Right cardiac atrium (tissue), 5 donors: ENCODE data around the gene NCOA1. TPM values are rescaled to one million over a fixed set of nuclear protein-coding genes. Genes with fewer than 3 reads are reported as not detected.
A peak's percentile ranks its signal among the peaks of the same experiment; 100 is the strongest.
"Not testable (repeated sequence)": the region's sequence is repeated elsewhere in the genome, so short reads cannot be mapped to it uniquely, and the experiment has no call there.

Source experiments
- ATAC-seq, 2 donors: fragments of 200-7000 bp; cut with Tn5 transposase; one replicate each; pipeline versions ENCODE4 v1.8.0 to v1.9.1; 2020; ENCODE audit warnings: moderate library complexity in 2 of 2, mild to moderate bottlenecking in 1 of 2
- DNase-seq, 3 donors: peaks; one replicate each; pipeline ENCODE4 v3.0.0-alpha.2; 2020
- H3K27ac ChIP-seq: one replicate; pipeline ENCODE4 v1.5.1; 2013; ENCODE audit warnings: mild to moderate bottlenecking, low read length, control low read depth, moderate library complexity
- H3K27me3 ChIP-seq: one replicate; pipeline ENCODE4 v1.6.1; 2013; ENCODE audit not compliant: control insufficient read depth, insufficient read depth
- H3K4me1 ChIP-seq: one replicate; pipeline ENCODE4 v1.6.1; 2013; ENCODE audit warnings: low read length; ENCODE audit not compliant: control insufficient read depth, insufficient read depth
- H3K4me3 ChIP-seq: one replicate; pipeline ENCODE4 v1.5.1; 2013; ENCODE audit warnings: low read length, control low read depth
- H3K9me3 ChIP-seq: one replicate; pipeline ENCODE4 v1.6.1; 2013; ENCODE audit warnings: low read length; ENCODE audit not compliant: control insufficient read depth
- WGBS: extraction: QIAGEN DNeasy Blood & Tissue Kit; methylation state at CpG from one replicate; pipeline ENCODE4 v1.1.7; 2013; 5-methylcytosine and 5-hydroxymethylcytosine counted together
- intact Hi-C, 4 donors: fragments of 100-400 bp; cut with DNase I; formaldehyde crosslinking; loops; one replicate each; pipeline versions ENCODE4 v1.11.0 to v1.14.0; 2022 to 2023
- polyA plus RNA-seq: library from polyadenylated mRNA; stranded (reverse); fragments of 200-250 nt; gene quantifications from one replicate; pipeline ENCODE4 v1.2.3, GENCODE V29; 2013
- total RNA-seq, 4 donors: library from RNA; stranded (reverse); fragmentation: NEBNext Ultra II Directional; extraction: Animal tissue kit (Norgen Biotek cat#: 25700); gene quantifications; one replicate each; pipeline ENCODE4 v1.2.1, GENCODE V29; 2021
- donor health status: healthy with polysubstance abuse.
- donor health status: DM: no; HTN: yes; CAD: no.
- donor health status: DM: no; HTN: no; CAD: no.
- donor health status: DM: no; HTN: yes; CAD: no; lungs with severe emphysema.
- donor health status: DM: yes; HTN: yes; CAD: no.

The NCOA1 gene
- total and polyA plus RNA-seq, 5 donors: 11.8 to 37.1 (median 34.6) TPM

DNA sequence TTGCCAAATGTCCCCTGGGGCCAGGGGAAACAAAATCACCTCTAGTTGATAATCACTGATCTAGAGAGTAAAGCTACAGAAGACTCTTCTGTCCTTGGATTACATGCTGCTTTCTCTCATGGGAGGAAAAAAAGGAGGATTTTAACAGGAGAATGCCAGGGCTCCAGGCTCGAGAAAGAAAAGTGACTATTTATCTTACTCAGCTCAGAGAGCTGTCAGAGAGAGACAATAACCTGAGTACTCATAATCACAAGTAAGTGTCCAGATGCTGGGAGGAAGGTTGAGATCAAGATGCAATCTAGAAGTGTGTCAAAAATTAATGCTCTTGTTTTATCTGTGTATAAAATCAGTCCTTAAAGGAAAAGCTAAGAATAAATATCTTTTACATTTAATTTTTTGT lies 168.8 kb downstream of the NCOA1 start:
- WGBS: 25% methylated on average over 1 of the region's 1 CpG
- Histone ChIP-seq H3K27ac (no peak overlapping the region), H3K4me3 (no peak overlapping the region), H3K27me3 (no peaks in the 10 kb centered on the region), H3K4me1 (peaks cover 3% of the 10 kb centered on the region), H3K9me3 (no peaks in the 10 kb centered on the region)
- DNase-seq: no peak
- intact Hi-C loops: no loop called here
- ATAC-seq: no peak

DNA sequence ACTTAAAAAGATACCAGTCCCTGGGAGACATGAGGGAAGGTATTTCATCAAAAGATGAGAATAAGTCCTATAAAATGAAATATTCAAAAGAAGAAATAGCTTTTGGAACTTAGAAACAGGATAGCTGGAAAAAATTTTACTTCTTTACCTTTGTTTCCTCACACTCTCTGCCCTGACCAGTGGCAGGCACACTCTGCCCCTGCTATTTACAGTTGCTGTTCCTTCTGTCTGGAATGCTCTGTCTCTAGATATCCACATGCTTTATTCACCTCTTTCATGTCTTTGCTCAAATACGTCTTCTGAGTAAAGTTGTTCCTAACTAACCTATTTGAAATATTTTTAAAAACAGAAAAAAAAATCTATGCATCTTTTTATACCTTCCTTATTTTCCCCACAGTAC lies 176.5 kb downstream of the NCOA1 start:
- 81% methylated on average over 1 of the region's 1 CpG for WGBS
- H3K4me3 ChIP-seq: no peak overlapping the region
- ATAC-seq: no peak
- DNase-seq: no peak
- H3K4me1 ChIP-seq: no peaks in the 10 kb centered on the region
- intact Hi-C loops: no loop called here
- no peaks in the 10 kb centered on the region for H3K9me3 ChIP-seq
- no peaks in the 10 kb centered on the region for H3K27me3 ChIP-seq
- no peak overlapping the region for H3K27ac ChIP-seq

DNA sequence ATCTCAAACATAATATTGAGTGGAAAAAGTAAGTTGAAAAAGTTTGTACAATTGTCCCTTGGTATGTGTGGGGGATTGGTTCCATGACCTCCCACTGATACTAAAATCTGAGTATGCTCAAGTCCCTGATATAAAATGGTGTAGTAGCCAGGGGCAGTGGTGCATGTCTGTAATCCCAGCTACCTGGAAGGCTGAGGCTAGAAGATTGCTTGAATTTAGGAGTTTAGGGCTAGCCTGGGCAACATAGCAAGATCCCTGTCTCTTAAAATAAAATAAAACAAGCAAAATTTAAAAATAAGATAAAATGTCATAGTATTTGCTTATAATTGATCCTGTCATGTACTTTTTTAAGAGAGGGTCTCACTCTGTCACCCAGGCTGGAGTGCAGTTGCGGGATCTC lies 180.2 kb downstream of the NCOA1 start:
- ATAC-seq: no peak
- no peak overlapping the region for H3K27ac ChIP-seq
- DNase-seq: no peak
- WGBS: 100% methylated on average over 1 of the region's 1 CpG
- intact Hi-C loops: no loop called here
- H3K9me3 ChIP-seq: no peaks in the 10 kb centered on the region
- no peaks in the 10 kb centered on the region for H3K27me3 ChIP-seq
- H3K4me3 ChIP-seq: no peak overlapping the region
- no peaks in the 10 kb centered on the region for H3K4me1 ChIP-seq

DNA sequence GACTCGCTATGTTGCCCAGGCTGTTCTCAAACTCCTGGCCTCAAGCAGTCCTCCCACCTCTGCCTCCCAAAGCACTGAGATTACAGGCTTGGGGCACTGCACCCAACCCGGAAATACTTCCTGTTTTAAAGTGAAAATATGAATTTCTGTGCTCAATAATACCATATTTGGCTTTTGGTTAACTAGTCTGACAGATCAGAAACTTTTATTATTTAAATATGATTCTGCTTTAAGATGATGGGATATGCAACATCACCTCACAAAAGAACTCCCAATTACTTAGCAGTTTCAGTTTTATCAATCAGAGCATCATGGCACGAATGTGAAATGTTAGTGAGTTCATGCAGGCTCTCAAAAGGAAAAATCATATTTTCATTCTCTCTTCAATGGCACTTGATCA lies 181.5 kb downstream of the NCOA1 start:
- no peaks in the 10 kb centered on the region for H3K4me1 ChIP-seq
- ATAC-seq (no peak), DNase-seq (no peak)
- intact Hi-C loops: no loop called here
- H3K9me3 ChIP-seq: no peaks in the 10 kb centered on the region
- no peaks in the 10 kb centered on the region for H3K27me3 ChIP-seq
- WGBS: 75% methylated on average over 3 of the region's 3 CpGs
- no peak overlapping the region for H3K4me3 ChIP-seq
- no peak overlapping the region for H3K27ac ChIP-seq

DNA sequence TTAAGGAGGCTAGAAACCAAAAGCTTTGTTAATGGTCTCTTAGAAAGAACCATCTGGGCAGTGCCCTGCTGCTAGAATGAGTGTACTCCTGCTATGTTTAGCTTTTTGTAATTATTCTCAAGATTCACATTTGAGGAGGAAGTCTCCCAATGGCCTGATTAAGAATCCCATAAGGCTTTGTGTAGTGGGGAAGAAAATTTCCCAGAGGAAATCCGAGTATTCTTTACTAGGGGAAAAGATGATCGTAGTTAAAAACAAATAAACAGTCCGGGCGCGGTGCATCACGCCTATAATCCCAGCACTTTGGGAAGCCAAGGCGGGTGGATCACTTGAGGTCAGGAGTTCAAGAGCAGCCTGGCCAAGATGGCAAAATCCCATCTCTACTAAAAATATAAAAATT lies 184.3 kb downstream of the NCOA1 start:
- Histone ChIP-seq H3K27me3 (no peaks in the 10 kb centered on the region), H3K27ac (no peak overlapping the region), H3K9me3 (no peaks in the 10 kb centered on the region), H3K4me3 (no peak overlapping the region), H3K4me1 (no peaks in the 10 kb centered on the region)
- ATAC-seq (peak in 1 of 2 donors; percentile 84), DNase-seq (peak in 2 of 3 donors; percentile 13 to 52)
- WGBS: 73% methylated on average over 7 of the region's 7 CpGs
- intact Hi-C loops: no loop called here

DNA sequence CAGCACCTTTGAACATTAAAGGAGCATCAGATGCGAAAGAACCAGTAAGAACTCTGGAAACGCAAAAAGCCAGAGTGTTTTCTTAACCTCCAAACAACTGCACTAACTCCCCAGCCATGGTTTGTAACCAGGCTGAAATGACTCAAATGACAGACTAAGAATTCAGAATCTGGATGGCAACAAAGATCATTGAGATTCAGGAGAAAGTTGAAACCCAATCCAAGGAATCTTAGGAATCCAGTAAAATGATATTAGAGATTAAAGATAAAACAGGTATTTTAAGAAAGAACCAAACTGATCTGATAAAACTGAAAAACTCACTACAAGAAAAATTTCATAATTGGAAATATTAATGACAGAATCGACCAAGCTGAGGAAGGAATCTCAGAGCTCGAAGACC lies 185.4 kb downstream of the NCOA1 start:
- intact Hi-C loops: no loop called here
- ATAC-seq (no peak), DNase-seq (no peak)
- H3K4me1 ChIP-seq: no peaks in the 10 kb centered on the region
- H3K27ac ChIP-seq: no peak overlapping the region
- H3K27me3 ChIP-seq: no peaks in the 10 kb centered on the region
- WGBS: 98% methylated on average over 4 of the region's 4 CpGs
- H3K4me3 ChIP-seq: no peak overlapping the region
- no peaks in the 10 kb centered on the region for H3K9me3 ChIP-seq

DNA sequence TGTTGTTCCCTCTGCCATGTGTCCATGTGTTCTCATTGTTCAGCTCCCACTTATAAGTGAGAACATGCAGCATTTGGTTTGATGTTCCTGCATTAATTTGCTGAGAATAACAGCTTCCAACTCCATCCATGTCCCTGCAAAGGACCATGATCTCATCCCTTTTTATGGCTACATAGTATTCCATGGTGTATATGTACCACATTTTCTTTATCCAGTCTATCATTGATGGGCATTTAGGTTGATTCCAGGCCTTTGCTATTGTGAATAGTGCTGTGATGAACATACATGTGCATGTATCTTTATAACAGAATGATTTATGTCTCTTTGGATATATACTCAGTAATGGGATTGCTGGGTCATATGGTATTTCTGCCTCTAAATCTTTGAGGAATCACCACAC lies 187.0 kb downstream of the NCOA1 start:
- DNase-seq, H3K9me3 ChIP-seq, H3K27ac ChIP-seq, H3K4me3 ChIP-seq, H3K4me1 ChIP-seq, H3K27me3 ChIP-seq, ATAC-seq, intact Hi-C loops: not testable (repeated sequence)

DNA sequence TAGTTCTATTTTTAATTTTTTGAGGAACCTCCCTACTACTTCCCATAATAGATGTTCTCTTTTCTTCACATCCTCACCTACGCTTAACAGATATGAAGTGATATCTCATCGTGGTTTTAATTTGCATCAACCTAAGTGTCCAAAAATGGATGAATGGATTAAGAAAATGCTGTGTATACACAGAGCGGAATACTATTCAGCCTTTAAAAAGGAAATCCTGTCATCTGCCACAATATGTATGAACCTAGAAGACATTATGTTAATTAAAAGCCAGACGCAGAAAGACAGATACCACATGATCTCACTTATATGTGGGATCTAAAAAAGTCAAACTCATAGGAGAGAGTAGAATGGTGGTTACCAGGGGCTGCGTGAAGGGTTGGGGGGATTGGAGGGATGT lies 189.1 kb downstream of the NCOA1 start:
- 93% methylated on average over 5 of the region's 5 CpGs for WGBS

DNA sequence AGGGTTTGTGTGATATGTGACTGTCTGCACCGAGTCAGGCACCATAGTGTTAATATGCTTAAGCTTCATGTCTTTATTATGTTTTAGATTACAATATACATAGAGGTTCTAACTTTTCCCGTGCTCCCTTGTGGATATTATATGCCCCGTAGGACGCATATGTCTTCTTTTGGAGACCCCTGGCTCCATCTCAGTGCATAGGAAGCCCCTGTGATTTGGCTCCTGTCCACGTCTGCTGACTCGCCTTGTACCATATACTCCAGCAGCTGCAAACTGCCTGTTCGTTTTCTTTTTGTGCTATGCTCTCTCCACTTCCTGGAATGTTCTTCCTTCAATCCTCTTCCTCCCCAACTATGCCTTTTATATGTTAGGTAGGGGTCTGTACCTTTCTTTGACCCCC lies 191.2 kb downstream of the NCOA1 start:
- Histone ChIP-seq H3K4me1 (no peaks in the 10 kb centered on the region), H3K4me3 (no peak overlapping the region), H3K27ac (no peak overlapping the region), H3K9me3 (no peaks in the 10 kb centered on the region), H3K27me3 (no peaks in the 10 kb centered on the region)
- ATAC-seq (no peak), DNase-seq (no peak)
- intact Hi-C loops: no loop called here
- 66% methylated on average over 7 of the region's 7 CpGs for WGBS

More for the DNA sequence above, 189.1 kb downstream of the NCOA1 start:
- Histone ChIP-seq H3K27ac (no peak overlapping the region), H3K9me3 (no peaks in the 10 kb centered on the region), H3K27me3 (no peaks in the 10 kb centered on the region), H3K4me1 (no peaks in the 10 kb centered on the region), H3K4me3 (no peak overlapping the region)
- no peak for ATAC-seq
- intact Hi-C loops: no loop called here
- no peak for DNase-seq

DNA sequence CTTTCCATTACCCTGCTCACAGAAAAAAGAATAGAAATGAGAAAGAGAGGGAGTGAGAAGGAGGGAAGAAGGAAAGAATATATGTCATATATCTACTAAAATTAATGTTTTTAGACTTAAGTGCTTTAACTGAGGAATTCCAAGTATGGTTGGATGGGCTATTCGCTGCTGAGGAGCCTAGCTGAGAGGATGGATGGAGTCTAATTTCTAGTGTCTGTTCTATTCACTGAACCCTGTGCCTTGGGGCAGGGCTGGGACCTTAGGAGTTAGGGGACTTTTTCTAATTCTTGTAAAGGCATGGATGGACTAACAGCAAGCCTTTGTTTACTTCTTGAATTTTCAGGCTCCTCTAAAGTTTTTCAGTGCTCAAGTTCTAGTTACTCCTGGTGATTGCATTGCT lies 192.4 kb downstream of the NCOA1 start:
- H3K27ac ChIP-seq: no peak overlapping the region
- 90% methylated on average over 1 of the region's 1 CpG for WGBS
- no peaks in the 10 kb centered on the region for H3K4me1 ChIP-seq
- H3K27me3 ChIP-seq: no peaks in the 10 kb centered on the region
- H3K9me3 ChIP-seq: no peaks in the 10 kb centered on the region
- intact Hi-C loops: no loop called here
- DNase-seq (no peak), ATAC-seq (no peak)
- H3K4me3 ChIP-seq: no peak overlapping the region

DNA sequence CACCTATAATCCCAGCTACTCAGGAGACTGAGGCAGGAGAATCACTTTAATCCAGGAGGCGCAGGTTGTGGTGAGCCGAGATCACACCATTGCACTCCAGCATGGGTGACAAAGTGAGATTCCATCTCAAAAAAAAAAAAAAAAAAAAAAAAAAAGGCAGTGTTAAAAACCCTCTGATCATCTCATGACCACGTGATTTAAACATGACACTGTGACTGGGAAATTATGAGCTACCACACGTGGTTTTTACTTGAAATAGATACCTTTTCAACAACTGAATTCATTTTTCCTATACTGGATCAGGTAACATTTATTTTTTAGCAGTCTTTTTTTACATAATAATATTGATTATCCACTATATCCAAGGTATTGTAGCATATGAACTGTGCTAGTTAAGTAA lies 199.5 kb downstream of the NCOA1 start:
- DNase-seq: no peak
- ATAC-seq: no peak
- H3K4me3 ChIP-seq: no peak overlapping the region
- H3K27me3 ChIP-seq: no peaks in the 10 kb centered on the region
- no peaks in the 10 kb centered on the region for H3K9me3 ChIP-seq
- no peak overlapping the region for H3K27ac ChIP-seq
- 95% methylated on average over 4 of the region's 4 CpGs for WGBS
- no peaks in the 10 kb centered on the region for H3K4me1 ChIP-seq
- intact Hi-C loops: loop anchor here in 1 of 4 donors (10.0 kb wide), 1 partner anchor 496 kb away; no protein-coding TSS in a partner anchor

DNA sequence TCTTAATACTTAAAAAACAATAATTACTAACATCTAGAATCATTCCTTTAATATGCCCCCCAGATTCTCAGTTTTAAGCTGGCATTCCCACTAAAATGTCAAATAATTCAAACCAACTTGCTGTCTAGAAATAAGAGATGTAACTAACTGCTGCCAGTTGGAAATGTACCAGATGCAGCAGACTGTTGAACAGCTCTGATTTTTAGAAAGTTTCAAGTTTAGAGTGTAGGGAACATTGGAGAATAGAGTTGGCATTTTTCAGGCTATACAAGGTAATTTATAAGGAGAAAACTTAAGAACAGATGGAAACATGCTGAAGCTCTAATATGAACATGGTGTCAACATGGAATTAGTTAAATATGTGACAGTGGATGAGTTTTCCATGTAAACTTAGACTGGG lies 200.8 kb downstream of the NCOA1 start:
- Histone ChIP-seq H3K9me3 (no peaks in the 10 kb centered on the region), H3K4me3 (no peak overlapping the region), H3K27me3 (no peaks in the 10 kb centered on the region), H3K27ac (no peak overlapping the region), H3K4me1 (no peaks in the 10 kb centered on the region)
- DNase-seq: no peak
- no peak for ATAC-seq
- intact Hi-C loops: loop anchor here in 1 of 4 donors (10.0 kb wide), 1 partner anchor 497 kb away; no protein-coding TSS in a partner anchor
